Small intestine (tissue), 7 donors: ENCODE results near the gene GLRA1. TPM values are rescaled to one million over a fixed set of nuclear protein-coding genes. Genes with fewer than 3 reads are reported as not detected.

Experiments
- DNase-seq, 2 donors: peaks; one replicate each; pipeline versions ENCODE4 v3.0.0 to v3.0.0-alpha.2; 2013
- FAIRE-seq: peaks from 2 replicates; lab custom pipeline; 2012; peaks lifted over from hg19 to GRCh38; lab: Jason Lieb, UNC
- H3K27ac ChIP-seq, 3 donors: one replicate each; pipeline ENCODE4 v1.5.1; 2013; ENCODE audit warnings: low read length in 2 of 3, mild to moderate bottlenecking in 2 of 3, control low read depth in 1 of 3, inconsistent platforms in 1 of 3, low read depth in 1 of 3, moderate library complexity in 1 of 3
- H3K27me3 ChIP-seq, 3 donors: one replicate each; pipeline ENCODE4 v1.6.1; 2013; ENCODE audit warnings: low read length in 3 of 3, inconsistent platforms in 1 of 3; ENCODE audit not compliant: control insufficient read depth in 3 of 3, insufficient read depth in 3 of 3
- H3K36me3 ChIP-seq, 3 donors: one replicate each; pipeline ENCODE4 v1.6.1; 2013; ENCODE audit warnings: low read length in 3 of 3, inconsistent platforms in 1 of 3, low read depth in 1 of 3, mild to moderate bottlenecking in 1 of 3, moderate library complexity in 1 of 3; ENCODE audit not compliant: control insufficient read depth in 3 of 3, insufficient read depth in 2 of 3
- H3K4me1 ChIP-seq, 3 donors: one replicate each; pipeline ENCODE4 v1.6.1; 2013; ENCODE audit warnings: low read length in 2 of 3, inconsistent platforms in 1 of 3, low read depth in 1 of 3, mild to moderate bottlenecking in 1 of 3, moderate library complexity in 1 of 3; ENCODE audit not compliant: control insufficient read depth in 3 of 3, insufficient read depth in 2 of 3
- H3K4me3 ChIP-seq, 3 donors: one replicate each; pipeline ENCODE4 v1.5.1; 2013; ENCODE audit warnings: low read length in 3 of 3, control low read depth in 1 of 3, inconsistent platforms in 1 of 3, low read depth in 1 of 3, mild to moderate bottlenecking in 1 of 3, moderate library complexity in 1 of 3
- H3K9me3 ChIP-seq, 2 donors: one replicate each; pipeline ENCODE4 v1.6.1; 2013; ENCODE audit warnings: low read depth in 1 of 2, low read length in 1 of 2; ENCODE audit not compliant: control insufficient read depth in 2 of 2, insufficient read depth in 1 of 2
- WGBS, 3 donors: extraction: QIAGEN DNeasy Blood & Tissue Kit; methylation state at CpG; one replicate each; pipeline ENCODE4 v1.1.7; 2013; 5-methylcytosine and 5-hydroxymethylcytosine counted together
- polyA plus RNA-seq, 4 donors: library from polyadenylated mRNA; stranded (reverse) in 3 of 4; unstranded in 1 of 4; fragments of 200-250 nt in 3 of 4; fragments of 120-200 nt in 1 of 4; gene quantifications; one replicate each; pipeline versions ENCODE4 v1.2.1 to v1.2.3, GENCODE V29; 2013
- donor health status: healthy with polysubstance abuse.
- donor health status: control.
- donor health status: control.
- donor health status: Bipolar disorder and iron deficiency.
- donor health status: healthy.

GLRA1 gene
- polyA plus RNA-seq, 4 donors, result not detected

DNA sequence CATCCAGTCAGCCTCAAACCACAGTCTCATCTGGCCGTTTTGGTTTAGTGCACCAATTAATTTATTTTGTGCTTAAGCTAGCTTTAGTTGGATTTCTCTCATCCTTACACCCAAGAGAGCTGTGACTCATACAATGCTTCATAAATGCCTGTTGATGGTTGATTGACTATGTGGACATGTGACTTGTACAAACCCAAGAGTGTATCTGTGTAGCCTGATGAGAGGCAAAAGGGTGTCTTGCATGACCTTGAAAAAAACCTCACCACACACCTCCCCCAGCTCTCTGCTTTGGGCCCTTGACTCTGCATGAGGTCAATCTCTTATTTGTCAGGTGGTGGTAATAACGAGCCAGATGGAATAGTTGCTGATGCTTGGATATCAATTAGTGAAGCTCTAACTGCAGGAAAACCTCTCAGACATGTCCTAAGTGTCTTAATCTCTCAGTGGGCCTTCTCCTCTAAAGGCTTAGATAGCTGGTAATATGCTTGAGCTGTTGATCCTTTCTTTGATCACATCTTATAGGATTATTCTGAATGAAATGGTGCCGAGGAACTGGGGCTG lies 10.6 kb upstream of the GLRA1 start:
- no peaks in the 10 kb centered on the region for H3K9me3 ChIP-seq
- FAIRE-seq (no peak), DNase-seq (no peak)
- H3K36me3 ChIP-seq, result no peaks in the 10 kb centered on the region
- no peaks in the 10 kb centered on the region for H3K27me3 ChIP-seq
- H3K4me1 ChIP-seq, result no peaks in the 10 kb centered on the region
- no peak overlapping the region for H3K4me3 ChIP-seq
- 32 to 56% (median 52%) methylated on average over 3 of the region's 3 CpGs for WGBS, 3 donors
- H3K27ac ChIP-seq, result no peak overlapping the region

DNA sequence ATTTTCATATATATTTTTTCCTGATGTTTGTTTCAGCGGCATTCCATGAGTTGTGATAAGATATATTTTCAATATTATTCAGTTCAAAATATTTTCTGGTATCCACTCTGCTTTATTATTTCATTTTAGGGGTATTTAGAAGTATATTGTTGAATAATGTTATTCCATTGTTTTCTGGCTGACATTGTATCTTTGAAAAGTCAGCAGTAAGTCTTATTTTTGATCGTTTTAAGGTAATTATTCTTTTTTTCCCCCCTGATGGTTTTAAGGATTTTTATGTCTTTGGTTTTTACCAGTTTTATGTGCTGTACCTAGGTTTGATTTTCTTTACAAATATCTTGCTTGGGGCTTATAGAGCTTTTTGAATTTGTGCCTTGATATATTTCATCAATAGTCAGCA lies 6.6 kb upstream of the GLRA1 start:
- DNase-seq (no peak), FAIRE-seq (no peak)
- H3K4me1 ChIP-seq, result no peaks in the 10 kb centered on the region
- no peaks in the 10 kb centered on the region for H3K9me3 ChIP-seq
- H3K27ac ChIP-seq, result no peak overlapping the region
- no peaks in the 10 kb centered on the region for H3K36me3 ChIP-seq
- no peaks in the 10 kb centered on the region for H3K27me3 ChIP-seq
- no peak overlapping the region for H3K4me3 ChIP-seq
- WGBS, 3 donors, result 76 to 78% (median 77%) methylated on average over 2 of the region's 2 CpGs

DNA sequence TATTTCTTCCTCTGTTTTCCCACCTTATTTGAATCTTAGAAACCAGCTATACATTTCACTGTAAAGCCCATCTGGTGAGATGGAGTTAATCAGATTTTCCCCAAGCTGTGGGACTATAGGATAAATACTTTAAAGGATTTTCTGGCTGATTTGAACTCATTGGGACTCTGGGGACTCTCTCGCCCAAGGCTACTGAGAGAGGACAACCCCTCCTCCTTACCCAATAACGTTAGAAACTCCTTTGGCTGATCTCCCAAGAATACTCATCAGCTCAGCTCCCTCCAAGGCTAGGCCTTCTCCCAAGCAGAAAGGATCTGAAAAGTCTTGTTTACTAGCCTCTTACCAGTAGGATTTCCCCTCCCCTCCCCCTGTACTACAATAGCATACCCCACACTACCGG lies 1.5 kb upstream of the GLRA1 start:
- Histone ChIP-seq H3K27ac (no peak overlapping the region), H3K36me3 (no peaks in the 10 kb centered on the region), H3K4me3 (no peak overlapping the region), H3K4me1 (no peaks in the 10 kb centered on the region), H3K9me3 (no peaks in the 10 kb centered on the region), H3K27me3 (peaks cover 0 to 15% (median 6%) of the 10 kb centered on the region in 3 donors)
- FAIRE-seq (no peak), DNase-seq (no peak)
- 41 to 59% (median 57%) methylated on average over 3 of the region's 3 CpGs for WGBS, 3 donors

DNA sequence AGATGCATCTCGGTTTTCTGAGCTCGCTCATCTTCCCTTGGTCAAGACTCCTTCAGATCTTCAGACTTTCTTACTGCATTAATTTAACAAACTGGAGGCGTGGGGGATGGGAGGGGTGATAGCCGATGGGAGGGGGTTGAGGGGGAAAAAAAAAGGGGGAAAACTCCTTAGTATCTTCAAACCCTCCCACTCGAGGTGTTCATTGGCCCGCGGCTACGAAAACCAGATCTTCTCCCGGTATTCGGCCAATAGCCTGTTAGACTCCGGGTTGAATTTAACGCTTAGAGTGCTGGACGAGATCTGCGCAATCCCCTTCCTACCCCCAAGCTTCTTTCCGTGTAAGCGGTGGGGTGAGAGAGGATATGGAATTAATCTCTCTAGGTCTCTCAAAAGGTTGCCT lies 689 bp upstream of the GLRA1 start:
- Histone ChIP-seq H3K4me1 (no peaks in the 10 kb centered on the region), H3K27ac (no peak overlapping the region), H3K4me3 (no peak overlapping the region), H3K27me3 (peaks cover 0 to 15% (median 6%) of the 10 kb centered on the region in 3 donors), H3K36me3 (no peaks in the 10 kb centered on the region), H3K9me3 (no peaks in the 10 kb centered on the region)
- FAIRE-seq, result no peak
- 18 to 30% (median 25%) methylated on average over 16 of the region's 16 CpGs for WGBS, 3 donors
- no peak for DNase-seq

DNA sequence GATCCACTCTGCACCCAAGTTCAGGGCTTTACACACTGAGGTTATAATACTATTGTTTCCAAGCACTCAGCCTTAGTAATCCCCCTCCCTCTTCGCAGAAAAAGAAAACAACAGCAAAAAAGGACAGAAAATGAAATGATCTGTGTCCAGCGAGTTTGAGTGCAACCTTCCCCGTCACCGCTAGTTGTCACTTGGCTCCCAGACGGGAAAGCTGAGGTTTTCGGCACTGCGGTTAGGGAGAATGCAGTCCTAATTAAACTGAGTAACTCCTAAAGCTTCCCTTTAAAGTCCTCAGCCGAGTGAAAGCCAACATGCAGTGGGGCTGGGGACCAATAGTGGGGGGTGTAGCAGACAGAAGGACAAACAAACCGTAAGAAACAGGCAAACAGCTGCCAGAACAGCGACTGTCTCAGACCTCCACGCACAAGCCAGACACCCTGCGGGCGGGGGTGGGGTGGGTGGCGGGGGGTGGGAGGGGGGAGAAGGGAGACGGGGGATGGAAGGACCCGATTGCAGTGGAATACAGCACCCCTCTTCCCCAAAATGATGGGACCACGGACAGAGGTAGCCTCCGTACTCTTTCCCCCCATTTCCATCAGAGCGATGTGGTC lies 680 bp downstream of the GLRA1 start:
- H3K4me3 ChIP-seq, result no peak overlapping the region
- FAIRE-seq (no peak), DNase-seq (no peak)
- H3K9me3 ChIP-seq, result no peaks in the 10 kb centered on the region
- no peaks in the 10 kb centered on the region for H3K4me1 ChIP-seq
- no peak overlapping the region for H3K27ac ChIP-seq
- WGBS, 3 donors, result 13 to 21% (median 16%) methylated on average over 15 to 19 of the region's 19 CpGs
- peaks cover 0 to 15% (median 6%) of the 10 kb centered on the region in 3 donors for H3K27me3 ChIP-seq
- H3K36me3 ChIP-seq, result no peaks in the 10 kb centered on the region

DNA sequence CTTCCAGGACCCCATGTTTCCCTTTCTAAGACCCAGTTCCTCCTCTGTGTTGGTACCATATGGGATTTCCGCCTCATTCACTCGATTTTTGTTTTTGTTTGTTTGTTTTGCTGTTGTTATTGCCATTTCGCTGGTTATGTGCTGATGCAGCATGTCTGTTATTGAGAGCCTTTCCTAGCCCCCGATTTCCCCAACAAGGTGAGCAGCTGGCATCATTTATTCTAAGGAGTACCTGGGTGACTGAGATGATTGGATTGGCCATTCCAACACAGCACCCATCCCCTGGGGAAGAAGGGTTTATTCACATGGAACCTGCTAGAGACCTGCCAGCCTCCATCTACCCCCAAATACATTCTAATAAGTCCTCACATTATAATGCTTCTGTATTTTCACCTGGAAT lies 2.7 kb downstream of the GLRA1 start:
- H3K4me1 ChIP-seq, result no peaks in the 10 kb centered on the region
- no peak overlapping the region for H3K27ac ChIP-seq
- FAIRE-seq, result no peak
- H3K9me3 ChIP-seq, result no peaks in the 10 kb centered on the region
- H3K4me3 ChIP-seq, result no peak overlapping the region
- no peak for DNase-seq
- 67 to 80% (median 75%) methylated on average over 4 of the region's 4 CpGs for WGBS, 3 donors
- peaks cover 0 to 15% (median 6%) of the 10 kb centered on the region in 3 donors for H3K27me3 ChIP-seq
- H3K36me3 ChIP-seq, result no peaks in the 10 kb centered on the region

DNA sequence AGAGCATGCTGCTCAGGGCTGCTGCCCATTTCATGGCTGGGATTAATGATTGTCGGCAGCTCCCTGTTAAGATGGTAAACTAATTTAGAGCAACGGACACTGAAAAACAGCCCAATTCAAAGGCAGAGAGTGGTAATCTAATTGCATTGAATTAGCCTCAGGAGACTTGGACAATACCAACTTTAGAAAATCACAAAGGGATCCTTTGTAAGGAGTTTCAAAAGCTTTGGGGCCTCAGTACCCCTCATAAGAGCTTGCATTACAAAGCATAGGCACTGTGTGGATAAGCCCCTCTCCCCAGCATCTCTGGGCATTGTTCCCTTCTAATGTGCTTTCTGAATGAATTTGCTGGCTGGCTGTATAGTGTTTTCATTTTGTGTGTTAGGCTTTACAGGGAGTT lies 6.7 kb downstream of the GLRA1 start:
- no peaks in the 10 kb centered on the region for H3K9me3 ChIP-seq
- 60 to 75% (median 62%) methylated on average over 2 of the region's 2 CpGs for WGBS, 3 donors
- no peaks in the 10 kb centered on the region for H3K36me3 ChIP-seq
- no peak overlapping the region for H3K27ac ChIP-seq
- no peaks in the 10 kb centered on the region for H3K4me1 ChIP-seq
- DNase-seq (no peak), FAIRE-seq (no peak)
- no peaks in the 10 kb centered on the region for H3K27me3 ChIP-seq
- no peak overlapping the region for H3K4me3 ChIP-seq

DNA sequence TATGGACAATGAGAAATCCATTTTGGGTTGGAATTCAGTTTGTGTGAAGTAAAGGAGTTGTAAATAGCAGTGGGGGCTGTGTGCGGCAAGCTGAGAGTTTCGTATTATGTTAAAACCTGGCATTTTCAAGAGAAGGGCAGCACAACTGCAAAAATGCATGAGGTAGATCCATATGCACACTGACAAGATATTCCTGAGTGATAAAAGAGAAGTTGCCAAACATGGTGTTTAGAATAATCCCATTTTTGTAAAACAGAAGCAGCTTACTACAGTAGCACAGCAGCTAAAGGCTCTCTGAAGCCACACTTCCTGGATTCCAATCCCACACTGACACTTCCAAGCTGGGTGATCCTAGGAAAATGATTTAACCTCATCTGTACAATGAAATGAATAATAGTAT lies 11.2 kb downstream of the GLRA1 start:
- Histone ChIP-seq H3K27me3 (no peaks in the 10 kb centered on the region), H3K4me3 (no peak overlapping the region), H3K9me3 (no peaks in the 10 kb centered on the region), H3K27ac (no peak overlapping the region), H3K4me1 (no peaks in the 10 kb centered on the region), H3K36me3 (no peaks in the 10 kb centered on the region)
- FAIRE-seq, result no peak
- WGBS, 3 donors, result 89 to 95% (median 94%) methylated on average over 2 of the region's 2 CpGs
- no peak for DNase-seq

DNA sequence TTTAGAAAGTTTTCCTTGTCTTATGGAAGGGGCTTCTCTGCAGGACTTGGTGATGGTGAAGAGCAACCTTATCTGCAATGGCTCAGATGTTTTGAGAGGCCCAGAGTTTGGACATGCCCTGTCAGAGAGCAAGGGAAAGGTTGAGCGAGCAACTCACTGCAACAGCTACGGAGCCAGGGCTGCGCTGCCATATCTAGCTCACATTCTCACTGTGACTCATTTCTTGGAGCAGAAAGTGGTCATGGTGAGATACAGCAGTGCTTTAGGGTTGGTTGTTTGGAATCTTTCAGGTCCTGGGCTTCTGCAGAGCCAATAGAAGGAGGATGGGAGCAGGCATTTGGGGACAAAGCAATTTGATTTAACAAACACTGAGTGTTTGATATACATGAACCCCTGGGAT lies 12.3 kb downstream of the GLRA1 start:
- DNase-seq (no peak), FAIRE-seq (no peak)
- H3K27ac ChIP-seq, result no peak overlapping the region
- no peaks in the 10 kb centered on the region for H3K9me3 ChIP-seq
- H3K36me3 ChIP-seq, result no peaks in the 10 kb centered on the region
- no peaks in the 10 kb centered on the region for H3K27me3 ChIP-seq
- 66 to 71% (median 71%) methylated on average over 3 of the region's 3 CpGs for WGBS, 3 donors
- no peak overlapping the region for H3K4me3 ChIP-seq
- H3K4me1 ChIP-seq, result no peaks in the 10 kb centered on the region
